Pancreas (tissue), 10 donors: Measurements from ENCODE around the gene SERPINB6. TPM values are rescaled to one million over a fixed set of nuclear protein-coding genes. Genes with fewer than 3 reads are reported as not detected.

ENCODE experiments used
- ATAC-seq, 4 donors: fragments of 200-7000 bp; cut with Tn5 transposase; one replicate each; pipeline versions ENCODE4 v1.8.0 to v1.9.1; 2020; ENCODE audit warnings: mild to moderate bottlenecking in 4 of 4, moderate library complexity in 4 of 4
- DNase-seq, 6 donors: peaks; one replicate each; pipeline ENCODE4 v3.0.0-alpha.2; 2020
- FAIRE-seq: peaks from 2 replicates; lab custom pipeline; 2012; peaks lifted over from hg19 to GRCh38; lab: Jason Lieb, UNC
- H3K27ac ChIP-seq, 4 donors: fragments of 200-600 bp; sonication (generic); 1 replicate in 3 of 4; 2 replicates in 1 of 4; pipeline versions ENCODE4 v1.5.0 to v1.8.0; 2020
- H3K27me3 ChIP-seq, 4 donors: fragments of 200-600 bp; one replicate each; pipeline ENCODE4 v1.8.0; 2021
- H3K36me3 ChIP-seq, 3 donors: fragments of 200-600 bp; sonication (generic) in 1 of 3; one replicate each; pipeline versions ENCODE4 v1.5.0 to v1.8.0; 2020 to 2021
- H3K4me1 ChIP-seq, 3 donors: fragments of 200-600 bp; one replicate each; pipeline ENCODE4 v1.8.0; 2021
- H3K4me3 ChIP-seq, 4 donors: fragments of 200-600 bp; sonication (generic) in 2 of 4; one replicate each; pipeline versions ENCODE4 v1.5.0 to v1.8.0; 2020 to 2021
- H3K9me3 ChIP-seq, 4 donors: fragments of 200-600 bp; one replicate each; pipeline ENCODE4 v1.8.0; 2021
- WGBS, 2 donors: extraction: QIAGEN DNeasy Blood & Tissue Kit; methylation state at CpG; one replicate each; pipeline ENCODE4 v1.1.7; 2013; 5-methylcytosine and 5-hydroxymethylcytosine counted together
- intact Hi-C, 3 donors: fragments of 100-400 bp; cut with DNase I; formaldehyde crosslinking; loops; one replicate each; pipeline versions ENCODE4 v1.11.1 to v1.14.2; 2022
- polyA plus RNA-seq, 2 donors: library from polyadenylated mRNA; stranded (reverse); fragments of 200-250 nt; gene quantifications; one replicate each; pipeline ENCODE4 v1.2.3, GENCODE V29; 2013
- total RNA-seq, 6 donors: library from RNA; stranded (reverse); fragmentation: NEBNext Ultra II Directional in 4 of 6; extraction: Animal tissue kit (Norgen Biotek cat#: 25700) in 4 of 6; gene quantifications; one replicate each; pipeline versions ENCODE4 v1.2.1 to v1.2.4, GENCODE V29; 2021 to 2023
- TF ChIP-seq, protein P1 (sequence below), 4 donors: fragments of 200-600 bp; sonication (generic) in 3 of 4; IDR thresholded peaks; one replicate each; pipeline versions ENCODE4 v1.5.0 to v1.8.0; 2021; ENCODE audit warnings: antibody characterized with exemption in 4 of 4
- donor health status: healthy with polysubstance abuse.
- donor health status: DM: no; HTN: no; CAD: no; lungs with moderate emphysema.
- donor health status: DM: no; HTN: no; CAD: no.
- donor health status: control.
- donor health status: control.
- donor health status: Bipolar disorder and iron deficiency.
- donor health status: DM: yes; HTN: yes; CAD: no.
- donor health status: DM: no; HTN: no; CAD: no.
- donor health status: DM: no; HTN: no; CAD: no.
- donor health status: DM: yes; HTN: yes; CAD: no.

SERPINB6 gene
- total and polyA plus RNA-seq, 8 donors: 77.7 to 193 (median 103) TPM

DNA sequence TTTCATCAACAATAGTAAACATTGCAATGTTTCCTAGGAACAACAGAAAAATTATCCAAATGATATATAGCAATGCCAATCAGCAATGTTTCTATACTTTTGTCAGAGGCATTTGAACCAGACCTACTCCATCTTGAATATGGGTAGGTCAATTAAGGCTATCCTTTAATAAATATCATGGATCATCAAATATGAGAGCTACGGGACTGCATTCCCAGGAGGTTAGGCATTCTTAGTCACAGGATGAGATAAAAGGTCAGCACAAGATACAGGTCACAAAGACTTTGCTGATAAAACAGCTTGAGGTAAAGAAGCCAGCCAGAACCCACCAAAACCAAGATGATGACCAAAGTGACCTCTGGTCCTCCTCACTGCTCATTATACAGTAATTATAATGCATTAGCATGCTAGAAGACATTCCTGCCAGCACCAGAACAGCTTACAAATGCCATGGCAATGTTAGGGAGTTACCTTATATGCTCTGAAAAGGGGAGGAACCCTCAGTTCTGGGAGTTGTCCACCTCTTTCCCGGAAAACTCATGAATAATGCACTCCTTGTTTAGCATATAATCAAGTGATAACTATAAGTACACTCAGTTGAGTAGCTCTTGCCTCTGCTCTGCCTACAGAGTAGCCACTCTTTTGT, 8.6 kb upstream of the SERPINB6 start:
- 48 to 49% methylated on average over 2 of the region's 2 CpGs for WGBS, 2 donors
- no peaks in the 10 kb centered on the region for H3K9me3 ChIP-seq
- H3K27me3 ChIP-seq: no peaks in the 10 kb centered on the region
- H3K27ac ChIP-seq: no peak overlapping the region
- H3K4me3 ChIP-seq: no peak overlapping the region
- no peaks in the 10 kb centered on the region for H3K36me3 ChIP-seq
- DNase-seq (no peak), FAIRE-seq (no peak), ATAC-seq (peak in 3 of 4 donors; percentile 29 to 42 (median 35))
- intact Hi-C loops: no loop called here
- TF ChIP-seq, protein P1, sequence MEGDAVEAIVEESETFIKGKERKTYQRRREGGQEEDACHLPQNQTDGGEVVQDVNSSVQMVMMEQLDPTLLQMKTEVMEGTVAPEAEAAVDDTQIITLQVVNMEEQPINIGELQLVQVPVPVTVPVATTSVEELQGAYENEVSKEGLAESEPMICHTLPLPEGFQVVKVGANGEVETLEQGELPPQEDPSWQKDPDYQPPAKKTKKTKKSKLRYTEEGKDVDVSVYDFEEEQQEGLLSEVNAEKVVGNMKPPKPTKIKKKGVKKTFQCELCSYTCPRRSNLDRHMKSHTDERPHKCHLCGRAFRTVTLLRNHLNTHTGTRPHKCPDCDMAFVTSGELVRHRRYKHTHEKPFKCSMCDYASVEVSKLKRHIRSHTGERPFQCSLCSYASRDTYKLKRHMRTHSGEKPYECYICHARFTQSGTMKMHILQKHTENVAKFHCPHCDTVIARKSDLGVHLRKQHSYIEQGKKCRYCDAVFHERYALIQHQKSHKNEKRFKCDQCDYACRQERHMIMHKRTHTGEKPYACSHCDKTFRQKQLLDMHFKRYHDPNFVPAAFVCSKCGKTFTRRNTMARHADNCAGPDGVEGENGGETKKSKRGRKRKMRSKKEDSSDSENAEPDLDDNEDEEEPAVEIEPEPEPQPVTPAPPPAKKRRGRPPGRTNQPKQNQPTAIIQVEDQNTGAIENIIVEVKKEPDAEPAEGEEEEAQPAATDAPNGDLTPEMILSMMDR (IDR thresholded peaks at IDR 0.05): no peak
- peaks cover 0 to 3% (median 0%) of the 10 kb centered on the region in 3 donors for H3K4me1 ChIP-seq

- WGBS, 2 donors: 69 to 86% methylated on average over 4 of the region's 4 CpGs
- no peaks in the 10 kb centered on the region for H3K9me3 ChIP-seq
- H3K4me1 ChIP-seq: peaks cover 0 to 3% (median 0%) of the 10 kb centered on the region in 3 donors
- H3K27me3 ChIP-seq: no peaks in the 10 kb centered on the region
- intact Hi-C loops: no loop called here
- no peak overlapping the region for H3K27ac ChIP-seq
- H3K36me3 ChIP-seq: no peaks in the 10 kb centered on the region
- H3K4me3 ChIP-seq: no peak overlapping the region
- TF ChIP-seq, protein P1 (IDR thresholded peaks at IDR 0.05): no peak
- FAIRE-seq (no peak), DNase-seq (no peak), ATAC-seq (no peak)
Measured at GRCh38 chr6:2978923-2979322, 7.6 kb upstream of the SERPINB6 start.

DNA sequence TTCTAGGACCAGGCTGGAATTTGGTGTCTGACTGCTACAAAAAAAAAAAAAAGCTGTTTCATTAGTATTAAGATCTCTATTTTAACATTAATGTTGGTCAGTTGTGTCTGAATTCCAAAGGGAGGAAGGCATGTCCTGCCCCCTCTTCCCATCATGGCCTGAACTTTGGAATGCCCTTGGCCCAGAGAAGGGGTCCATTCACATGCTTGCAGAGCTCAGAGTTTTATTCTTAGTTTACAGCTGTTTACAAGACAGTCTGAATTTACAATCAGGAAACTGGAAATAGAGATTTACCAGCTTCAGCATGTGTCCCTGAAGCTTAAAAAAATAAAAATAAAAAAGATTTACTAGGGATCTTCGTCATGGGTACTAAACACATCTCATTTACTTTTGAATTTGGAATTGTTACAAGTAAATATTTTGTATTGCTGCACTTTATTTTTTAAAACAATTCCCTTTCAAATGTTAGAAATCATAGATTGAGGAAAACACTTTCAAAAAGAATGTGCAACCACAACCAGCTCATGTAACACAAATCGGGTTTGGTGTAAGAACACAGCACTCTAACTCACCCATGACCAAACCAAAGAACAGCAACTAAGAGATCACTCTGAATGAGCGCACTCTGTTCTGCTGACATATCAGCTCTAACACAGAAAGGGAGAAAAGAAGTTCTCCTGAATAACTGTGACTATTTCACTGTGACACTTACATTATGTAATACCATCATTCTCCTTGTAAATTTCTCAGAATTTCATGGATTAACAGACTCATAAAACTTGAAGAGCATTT, 6.6 kb upstream of the SERPINB6 start:
- no peak for ATAC-seq
- DNase-seq: no peak
- Histone ChIP-seq H3K9me3 (no peaks in the 10 kb centered on the region), H3K27me3 (no peaks in the 10 kb centered on the region), H3K27ac (no peak overlapping the region), H3K36me3 (no peaks in the 10 kb centered on the region), H3K4me1 (peaks cover 0 to 3% (median 0%) of the 10 kb centered on the region in 3 donors), H3K4me3 (no peak overlapping the region)
- WGBS, 2 donors: 89 to 91% methylated on average over 3 of the region's 3 CpGs
- TF ChIP-seq, protein P1 (IDR thresholded peaks at IDR 0.05): no peak
- FAIRE-seq: no peak
- intact Hi-C loops: no loop called here

- no peaks in the 10 kb centered on the region for H3K27me3 ChIP-seq
- FAIRE-seq (no peak), DNase-seq (no peak), ATAC-seq (no peak)
- TF ChIP-seq, protein P1 (IDR thresholded peaks at IDR 0.05): no peak
- no peaks in the 10 kb centered on the region for H3K36me3 ChIP-seq
- H3K27ac ChIP-seq: no peak overlapping the region
- H3K4me3 ChIP-seq: no peak overlapping the region
- peaks cover 0 to 4% (median 0%) of the 10 kb centered on the region in 3 donors for H3K4me1 ChIP-seq
- no peaks in the 10 kb centered on the region for H3K9me3 ChIP-seq
- 60 to 80% methylated on average over 5 of the region's 5 CpGs for WGBS, 2 donors
- intact Hi-C loops: no loop called here
Measured at GRCh38 chr6:2977290-2977689, 5.9 kb upstream of the SERPINB6 start.
